Vein endothelial cell (primary cell): ENCODE results near the gene MGAT4D. TPM values are rescaled to one million over a fixed set of nuclear protein-coding genes. Genes with fewer than 3 reads are reported as not detected.

Experiments used
- total RNA-seq: library from RNA; depleted of rRNA; stranded (reverse); fragments of >200 nt; gene quantifications from 2 replicates; pipeline ENCODE4 v1.2.3, GENCODE V29; 2012

MGAT4D gene
- not detected in 2 replicates for total RNA-seq

GRCh38 chr4:140497747-140498636 is at the start of gene MGAT4D:
TSS of gene MGAT4D (minus strand) at chr4:140498293. CDS start at chr4:140498222, 71 bp downstream.

GRCh38 chr4:140523857-140524742 is 26.0 kb upstream of the MGAT4D start, which contains the start of gene ELMOD2:
TSS of gene ELMOD2 (plus strand) at chr4:140524168. CDS start at chr4:140525429, 1,261 bp downstream.

GRCh38 chr4:140427106-140427918 is 70.8 kb downstream of the MGAT4D start, which contains the start of gene CLGN:
TSS of gene CLGN (minus strand) at chr4:140427648. CDS start at chr4:140413078, 14,570 bp downstream.

Other genes with a start within 250 kb of the MGAT4D start
- gene SCOC, start 124.6 kb downstream of the MGAT4D start, total RNA-seq: 50.6 and 64.6 TPM in 2 replicates
- 0.67 and 0.98 TPM in 2 replicates for gene CLGN, start 70.6 kb downstream of the MGAT4D start, total RNA-seq
- gene ELMOD2, start 25.9 kb upstream of the MGAT4D start, total RNA-seq: 19.5 and 20.6 TPM in 2 replicates
- gene UCP1, start 70.7 kb upstream of the MGAT4D start, total RNA-seq: not detected in 2 replicates